RWPE2 (cell line): Measurements from ENCODE around the gene FADS3.
A peak's percentile ranks its signal among the peaks of the same experiment; 100 is the strongest.

Source experiments
- ATAC-seq: fragments of 200-7000 bp; cut with Tn5 transposase; 3 replicates; pipeline ENCODE4 v1.9.1; 2021; ENCODE audit warnings: low read depth
- DNase-seq: peaks from one replicate; pipeline ENCODE4 v3.0.0-alpha.2; 2020; ENCODE audit warnings: low spot score
- H3K27ac ChIP-seq: fragments of 450-650 bp; 2 replicates; pipeline ENCODE4 v1.5.1; 2017; ENCODE audit warnings: mild to moderate bottlenecking; ENCODE audit not compliant: poor library complexity, severe bottlenecking
- H3K27me3 ChIP-seq: fragments of 250-450 bp; sonication (Bioruptor Pico); 2 replicates; pipeline ENCODE4 v1.5.1; 2021; ENCODE audit warnings: mild to moderate bottlenecking, moderate library complexity; ENCODE audit not compliant: insufficient read depth, poor library complexity, severe bottlenecking
- H3K36me3 ChIP-seq: fragments of 250-450 bp; sonication (Bioruptor Pico); 2 replicates; pipeline ENCODE4 v1.5.1; 2020; ENCODE audit warnings: low read depth, mild to moderate bottlenecking, moderate library complexity
- H3K4me1 ChIP-seq: fragments of 250-450 bp; sonication (Bioruptor Pico); 2 replicates; pipeline ENCODE4 v1.5.1; 2021; ENCODE audit warnings: mild to moderate bottlenecking, moderate library complexity; ENCODE audit not compliant: insufficient read depth, poor library complexity, severe bottlenecking
- H3K4me3 ChIP-seq: fragments of 250-450 bp; sonication (Bioruptor Pico); 2 replicates; pipeline ENCODE4 v1.5.1; 2021; ENCODE audit warnings: mild to moderate bottlenecking, moderate library complexity; ENCODE audit not compliant: severe bottlenecking
- H3K9me3 ChIP-seq: fragments of 250-450 bp; sonication (Bioruptor Pico); 2 replicates; pipeline ENCODE4 v1.5.1; 2021; ENCODE audit warnings: mild to moderate bottlenecking, moderate library complexity; ENCODE audit not compliant: severe bottlenecking
- TF ChIP-seq, protein P1 (sequence below): fragments of 450-650 bp; IDR thresholded peaks from one replicate; pipeline ENCODE4 v1.5.1; 2017; ENCODE audit warnings: mild to moderate bottlenecking, moderate library complexity; ENCODE audit not compliant: poor library complexity, severe bottlenecking

The FADS3 gene

GRCh38 chr11:61855939-61856680 lies 35.2 kb downstream of the FADS3 start:
- no peaks in the 10 kb centered on the region for H3K9me3 ChIP-seq
- H3K36me3 ChIP-seq, result peaks cover 96% of the 10 kb centered on the region
- H3K27me3 ChIP-seq, result no peaks in the 10 kb centered on the region
- no peaks in the 10 kb centered on the region for H3K4me1 ChIP-seq
- TF ChIP-seq, protein P1, sequence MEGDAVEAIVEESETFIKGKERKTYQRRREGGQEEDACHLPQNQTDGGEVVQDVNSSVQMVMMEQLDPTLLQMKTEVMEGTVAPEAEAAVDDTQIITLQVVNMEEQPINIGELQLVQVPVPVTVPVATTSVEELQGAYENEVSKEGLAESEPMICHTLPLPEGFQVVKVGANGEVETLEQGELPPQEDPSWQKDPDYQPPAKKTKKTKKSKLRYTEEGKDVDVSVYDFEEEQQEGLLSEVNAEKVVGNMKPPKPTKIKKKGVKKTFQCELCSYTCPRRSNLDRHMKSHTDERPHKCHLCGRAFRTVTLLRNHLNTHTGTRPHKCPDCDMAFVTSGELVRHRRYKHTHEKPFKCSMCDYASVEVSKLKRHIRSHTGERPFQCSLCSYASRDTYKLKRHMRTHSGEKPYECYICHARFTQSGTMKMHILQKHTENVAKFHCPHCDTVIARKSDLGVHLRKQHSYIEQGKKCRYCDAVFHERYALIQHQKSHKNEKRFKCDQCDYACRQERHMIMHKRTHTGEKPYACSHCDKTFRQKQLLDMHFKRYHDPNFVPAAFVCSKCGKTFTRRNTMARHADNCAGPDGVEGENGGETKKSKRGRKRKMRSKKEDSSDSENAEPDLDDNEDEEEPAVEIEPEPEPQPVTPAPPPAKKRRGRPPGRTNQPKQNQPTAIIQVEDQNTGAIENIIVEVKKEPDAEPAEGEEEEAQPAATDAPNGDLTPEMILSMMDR, result no peak
- DNase-seq (peak; percentile 24), ATAC-seq (peak; percentile 16; the same call in 2 of the 3 replicates)
- no peak overlapping the region for H3K4me3 ChIP-seq
- no peak overlapping the region for H3K27ac ChIP-seq

- DNase-seq (peak; percentile 46), ATAC-seq (no peak)
- Histone ChIP-seq H3K4me1 (no peaks in the 10 kb centered on the region), H3K27me3 (no peaks in the 10 kb centered on the region), H3K27ac (no peak overlapping the region), H3K36me3 (peaks cover 97% of the 10 kb centered on the region), H3K4me3 (no peak overlapping the region), H3K9me3 (no peaks in the 10 kb centered on the region)
- TF ChIP-seq, protein P1, result no peak
Observed at GRCh38 chr11:61854966-61855714, 36.2 kb downstream of the FADS3 start.

- H3K27ac ChIP-seq, result no peak overlapping the region
Observed at GRCh38 chr11:61854206-61854895, 37.0 kb downstream of the FADS3 start.

GRCh38 chr11:61853698-61854169 lies 37.6 kb downstream of the FADS3 start:
- H3K27ac ChIP-seq, result no peak overlapping the region
- TF ChIP-seq, protein P1, result no peak

More at GRCh38 chr11:61854206-61854895, 37.0 kb downstream of the FADS3 start:
- Histone ChIP-seq H3K9me3 (no peaks in the 10 kb centered on the region), H3K4me1 (no peaks in the 10 kb centered on the region), H3K4me3 (no peak overlapping the region), H3K27me3 (no peaks in the 10 kb centered on the region), H3K36me3 (peaks cover 97% of the 10 kb centered on the region)
- TF ChIP-seq, protein P1, result no peak
- ATAC-seq (no peak), DNase-seq (peak; percentile 13)

More at GRCh38 chr11:61853698-61854169, 37.6 kb downstream of the FADS3 start:
- no peak overlapping the region for H3K4me3 ChIP-seq
- peaks cover 97% of the 10 kb centered on the region for H3K36me3 ChIP-seq
- no peak for ATAC-seq
- DNase-seq, result peak; percentile 42
- no peaks in the 10 kb centered on the region for H3K27me3 ChIP-seq
- H3K4me1 ChIP-seq, result no peaks in the 10 kb centered on the region
- H3K9me3 ChIP-seq, result no peaks in the 10 kb centered on the region
